C1 segment of cervical spinal cord (tissue), 14 donors: ENCODE data around the gene AIG1.
"Not testable (repeated sequence)": the region's sequence is repeated elsewhere in the genome, so short reads cannot be mapped to it uniquely, and the experiment has no call there.

Experiments used
- DNase-seq, 14 donors: peaks; one replicate each; lab custom pipeline; 2025; lab: John Stamatoyannopoulos, UW

Gene AIG1

DNA sequence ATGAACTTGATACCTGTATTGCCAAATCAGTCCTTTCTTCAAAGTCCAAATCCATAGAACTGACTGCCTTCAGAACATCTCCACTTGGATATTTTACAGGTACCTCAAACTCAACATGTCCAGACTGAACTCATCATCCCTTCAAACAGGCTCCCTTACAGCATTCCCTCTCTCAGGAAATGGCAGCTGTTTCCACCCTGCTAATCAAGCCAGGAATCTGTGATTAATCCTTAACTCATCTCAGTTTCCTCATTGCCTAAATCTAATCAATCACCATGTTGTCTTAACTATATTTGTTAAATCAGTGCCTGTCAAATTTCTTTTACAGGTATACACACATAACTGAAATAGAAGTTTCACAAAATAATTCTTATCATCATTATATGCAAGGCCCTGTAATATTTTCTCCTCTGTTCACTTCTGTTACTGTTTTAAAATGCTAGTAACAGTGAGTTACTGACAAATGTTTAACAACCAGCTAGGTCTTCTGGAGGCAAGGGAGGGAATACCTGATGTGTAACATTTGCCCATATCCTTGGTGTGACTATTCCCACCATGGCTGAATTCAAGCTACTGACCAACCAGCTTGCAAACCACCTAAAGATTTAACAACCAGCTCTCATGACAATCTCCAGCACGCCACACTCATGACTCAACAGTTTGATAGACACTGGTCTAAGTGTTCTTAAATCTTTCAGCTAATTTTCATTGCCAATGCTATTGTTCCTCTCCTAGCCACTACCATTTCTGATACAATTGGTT is 264.9 kb downstream of the AIG1 start:
- DNase-seq = no peak

DNA sequence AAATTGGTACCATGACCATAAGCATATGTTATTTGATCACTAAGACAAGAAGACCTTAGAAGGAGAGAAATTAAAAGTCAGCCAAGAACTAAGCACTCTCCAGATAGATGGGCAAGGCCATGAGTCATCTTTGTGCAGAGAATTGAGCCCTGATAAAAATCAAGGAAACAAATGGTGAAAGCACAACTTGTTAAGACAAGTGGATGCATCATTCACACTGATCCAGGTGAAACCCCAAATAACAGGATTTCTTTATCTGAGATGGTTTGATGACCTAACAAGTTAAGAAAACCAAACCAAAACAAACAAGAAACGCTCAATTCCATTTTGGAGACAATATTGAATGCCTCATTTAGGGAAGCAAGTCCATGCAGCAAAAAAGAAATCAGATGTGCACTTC is 268.2 kb downstream of the AIG1 start:
- DNase-seq = no peak

DNA sequence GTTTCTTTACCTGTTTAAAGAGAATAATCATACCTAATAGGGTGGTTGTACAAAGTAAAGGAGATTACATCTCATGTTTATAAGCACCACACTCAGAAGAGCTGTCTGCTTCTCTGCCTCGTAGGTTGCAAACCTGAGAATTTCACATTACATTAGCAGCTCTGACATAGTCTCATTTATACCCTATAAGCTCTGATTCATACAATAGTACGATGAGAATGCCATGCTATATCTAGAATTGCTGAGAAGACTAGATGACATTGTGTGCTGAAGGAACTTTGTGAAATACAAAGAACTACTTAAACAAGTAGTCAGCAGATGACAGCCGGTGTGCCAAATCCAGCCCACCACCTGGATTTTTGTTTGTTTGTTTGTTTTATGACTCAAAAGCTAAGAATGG is 268.6 kb downstream of the AIG1 start:
- DNase-seq = no peak

DNA sequence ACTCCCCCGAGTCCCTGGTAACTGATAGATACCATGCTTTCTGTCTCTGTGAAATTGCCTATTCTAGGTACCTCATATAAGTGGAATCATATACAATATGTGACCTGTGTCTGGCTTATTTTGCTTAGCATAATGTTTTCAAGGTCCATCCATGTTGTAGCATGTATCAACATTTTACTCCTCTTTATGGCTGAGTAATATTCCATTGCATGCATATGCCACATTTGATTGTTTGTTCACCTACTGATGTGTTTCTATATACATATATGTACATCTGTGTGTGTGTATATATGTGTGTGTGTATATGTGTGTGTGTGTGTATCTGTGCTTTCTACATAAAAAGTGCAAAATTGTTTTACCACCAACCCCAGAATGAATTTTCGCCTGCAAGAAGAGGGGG is 270.7 kb downstream of the AIG1 start:
- DNase-seq = no peak

DNA sequence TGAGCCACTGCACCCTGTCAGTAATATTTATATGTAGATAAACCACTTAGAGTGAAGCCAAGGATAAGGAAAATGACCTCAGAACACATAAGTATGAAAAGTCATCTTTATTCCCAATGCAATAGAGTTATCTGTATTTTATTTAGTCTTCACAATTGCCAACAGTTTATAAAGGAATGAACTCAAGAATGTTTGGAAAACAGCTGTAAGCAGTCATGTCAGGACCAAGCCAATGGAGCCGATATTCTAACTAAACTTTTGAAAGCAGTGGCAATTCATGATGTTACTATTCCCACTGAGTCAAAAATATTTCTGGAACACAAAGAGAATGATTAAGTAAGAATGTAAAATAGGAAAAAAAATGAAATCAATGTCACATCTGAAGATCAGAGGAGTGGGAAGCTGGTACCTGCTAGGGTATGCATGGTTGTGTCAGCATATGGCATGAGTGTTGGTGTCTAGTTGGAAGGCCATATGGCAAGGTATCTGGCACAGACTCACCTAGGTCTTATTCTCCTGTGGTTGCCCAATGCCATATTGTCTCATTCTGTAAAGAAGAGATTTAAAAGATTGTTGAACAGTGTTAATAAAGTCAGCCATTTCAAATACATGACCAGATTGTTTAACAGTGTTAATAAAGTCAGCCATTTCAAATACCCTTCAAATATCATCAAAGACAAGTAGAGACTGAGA is 271.6 kb downstream of the AIG1 start:
- DNase-seq = peak in 1 of 14 donors; percentile 61

DNA sequence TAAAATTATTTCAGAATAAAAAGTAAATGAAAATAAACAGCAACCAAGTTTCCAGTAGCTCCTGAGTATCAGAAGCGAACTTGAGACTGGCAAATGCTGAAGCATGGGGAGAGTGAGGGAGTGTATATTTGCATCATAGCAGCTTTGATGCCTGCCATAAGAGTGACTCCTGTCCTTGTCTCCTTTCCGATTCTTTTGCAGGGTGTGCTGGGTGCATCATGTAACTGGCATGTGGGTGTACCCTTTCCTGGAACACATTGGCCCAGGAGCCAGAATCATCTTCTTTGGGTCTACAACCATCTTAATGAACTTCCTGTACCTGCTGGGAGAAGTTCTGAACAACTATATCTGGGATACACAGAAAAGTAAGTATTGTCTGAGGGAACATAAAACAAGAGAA is 272.4 kb downstream of the AIG1 start:
- DNase-seq = no peak

DNA sequence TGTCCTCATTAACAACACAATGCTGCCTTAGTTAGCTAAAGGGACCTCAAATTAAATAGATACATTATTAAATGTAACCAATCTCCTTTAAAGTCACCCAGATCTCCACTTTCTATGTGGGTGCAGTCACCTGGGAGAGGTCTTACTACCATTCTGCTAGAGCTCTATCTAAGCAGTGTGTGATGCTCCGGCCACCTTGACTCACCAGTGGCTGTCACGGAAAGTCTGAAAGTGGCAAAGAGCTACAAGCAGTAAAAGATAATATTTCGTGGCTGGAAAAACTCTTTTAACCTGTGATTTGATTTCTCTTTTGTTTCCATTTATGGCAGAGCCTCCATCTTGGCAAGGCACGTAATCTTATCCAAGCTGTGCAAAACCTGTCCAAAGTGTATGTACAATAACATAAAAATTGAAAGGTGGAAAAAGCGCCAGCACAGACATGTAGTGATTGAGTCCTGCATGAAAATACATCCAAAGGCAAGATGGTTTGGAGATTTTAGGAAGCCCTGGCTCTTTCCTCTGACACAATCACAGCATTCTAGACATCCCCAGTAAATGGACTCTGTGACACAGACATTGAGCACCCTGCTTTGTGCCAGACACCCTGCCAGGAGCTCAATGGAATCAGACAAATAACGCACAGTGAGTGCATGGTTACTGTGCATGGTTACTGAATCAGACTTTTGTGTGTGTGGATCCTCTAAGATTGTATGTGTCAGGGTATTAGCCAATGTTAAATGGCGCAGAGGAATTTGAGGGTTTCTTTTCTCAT is 273.2 kb downstream of the AIG1 start:
- DNase-seq = peak in 3 of 14 donors; percentile 4 to 51 (median 11)

DNA sequence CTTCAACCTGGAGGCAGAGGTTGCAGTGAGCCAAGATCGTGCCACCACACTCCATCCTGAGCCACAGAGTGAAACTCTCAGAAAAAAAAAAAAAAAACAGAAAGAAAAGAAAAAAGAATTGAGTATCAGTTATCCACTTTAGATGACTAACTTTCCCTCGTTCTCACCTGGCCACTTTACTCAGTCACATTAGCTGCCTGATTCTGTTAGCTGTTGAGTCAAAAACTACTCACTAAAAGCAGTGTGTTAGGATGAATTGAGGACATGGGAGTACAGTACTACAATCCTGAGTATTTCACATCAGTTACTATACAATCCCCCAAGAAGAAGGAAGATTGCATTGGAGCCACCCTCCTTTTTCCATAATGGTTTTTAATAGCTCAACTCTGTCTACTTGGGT is 275.2 kb downstream of the AIG1 start:
- no peak for DNase-seq

DNA sequence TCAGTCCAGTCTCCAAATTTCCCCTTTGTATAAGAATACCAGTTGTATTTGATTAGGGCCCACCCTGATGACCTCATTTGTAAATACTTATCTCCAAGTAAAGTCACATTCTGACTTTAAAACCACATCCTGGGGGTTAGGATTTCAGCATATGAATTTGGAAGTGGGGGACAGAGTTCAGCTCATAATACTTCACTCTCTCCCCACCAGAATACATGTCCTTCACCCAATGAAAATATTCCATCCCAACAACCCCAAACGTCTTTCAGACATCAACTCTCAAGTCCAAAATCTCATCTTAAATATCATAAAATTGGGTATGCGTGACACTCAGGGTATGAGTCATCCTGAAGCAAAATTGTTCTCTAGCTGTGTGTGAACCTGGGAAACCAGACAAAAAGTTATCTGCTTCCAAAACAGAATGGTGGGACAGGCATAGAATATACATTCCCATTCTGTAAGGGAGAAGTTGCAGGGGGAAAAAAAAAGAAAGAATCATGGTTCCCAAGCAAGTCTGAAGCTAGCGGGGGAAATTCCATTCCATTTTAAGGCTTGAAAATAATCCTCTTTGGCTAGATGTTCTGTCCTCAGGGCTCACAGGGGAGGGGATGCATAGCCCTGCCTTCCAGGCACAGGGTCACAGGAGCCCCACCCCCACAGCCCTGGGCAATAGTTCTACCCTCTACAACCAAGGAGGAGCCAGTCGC is 275.9 kb downstream of the AIG1 start:
- DNase-seq = no peak

DNA sequence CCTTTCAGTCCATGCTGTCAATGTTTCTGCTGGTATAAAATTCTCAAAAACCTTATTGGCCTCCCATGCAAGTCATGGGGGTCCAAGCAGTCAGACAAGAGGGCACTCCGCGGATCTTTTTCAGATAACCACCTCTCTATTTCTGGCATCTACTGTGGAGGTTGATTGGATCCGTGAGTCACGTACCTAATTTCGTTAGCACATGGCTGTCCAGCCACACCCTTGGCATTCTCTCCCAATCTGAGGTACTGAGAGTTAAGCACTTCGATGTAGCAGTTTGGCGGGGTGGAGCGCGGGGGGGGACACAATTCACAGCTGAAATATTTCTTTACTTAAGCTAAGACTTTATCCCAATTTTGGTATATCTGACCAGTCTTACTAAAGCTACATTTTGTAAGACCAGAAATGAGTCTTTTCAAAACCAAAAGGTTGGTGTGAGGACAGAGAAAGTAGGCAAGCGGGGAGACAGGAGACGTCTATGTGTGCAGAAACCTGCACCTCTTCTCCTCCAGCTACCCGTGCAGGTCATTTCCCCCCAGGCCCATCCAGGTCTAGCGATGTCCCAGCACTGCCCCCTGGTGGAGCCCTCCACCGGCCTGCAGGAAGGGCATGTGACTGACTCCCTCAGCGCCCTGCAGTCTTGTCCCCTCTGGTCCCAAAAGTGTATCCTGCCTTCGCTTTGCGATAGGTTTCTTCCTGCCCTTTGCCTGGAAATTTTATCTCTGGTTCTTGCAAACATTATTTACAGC is 276.7 kb downstream of the AIG1 start:
- peak in 1 of 14 donors; percentile 6 for DNase-seq

DNA sequence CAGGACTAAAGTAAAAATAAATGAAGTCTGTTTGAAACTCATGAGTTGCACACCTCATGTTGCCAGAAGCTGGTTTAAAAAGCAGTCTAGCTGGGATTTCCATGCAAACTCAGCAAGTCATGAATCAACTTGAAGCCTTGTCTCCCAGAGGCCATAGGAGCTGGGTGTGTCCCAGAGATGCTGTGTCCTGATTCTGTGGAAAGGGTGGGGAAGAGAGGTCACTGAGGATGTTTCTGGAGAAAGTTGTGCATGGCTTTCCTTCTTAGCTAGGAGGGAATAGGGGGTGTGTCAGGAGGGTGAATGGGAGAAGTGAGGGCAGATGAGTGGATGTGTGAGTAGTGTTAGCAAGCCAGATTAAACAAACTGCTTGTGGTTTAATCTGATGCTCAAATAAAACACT is 278.5 kb downstream of the AIG1 start:
- no peak for DNase-seq

DNA sequence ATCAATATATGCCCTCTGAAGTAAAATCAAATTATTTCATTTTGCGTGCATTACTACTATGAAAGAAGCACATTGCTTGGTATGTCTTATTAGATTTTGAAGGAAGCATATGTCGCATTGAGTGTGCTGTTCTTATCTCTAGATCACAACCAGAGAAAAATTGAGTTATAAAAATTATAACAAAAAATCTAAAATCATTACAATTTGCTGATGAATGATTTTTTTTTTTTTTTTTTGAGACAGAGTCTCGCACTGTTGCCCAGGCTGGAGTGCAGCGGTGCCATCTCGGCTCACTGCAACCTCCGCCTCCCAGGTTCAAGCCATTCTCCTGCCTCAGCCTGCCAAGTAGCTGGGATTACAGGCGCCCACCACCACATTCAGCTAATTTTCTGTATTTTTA is 284.8 kb downstream of the AIG1 start:
- DNase-seq = not testable (repeated sequence)

DNA sequence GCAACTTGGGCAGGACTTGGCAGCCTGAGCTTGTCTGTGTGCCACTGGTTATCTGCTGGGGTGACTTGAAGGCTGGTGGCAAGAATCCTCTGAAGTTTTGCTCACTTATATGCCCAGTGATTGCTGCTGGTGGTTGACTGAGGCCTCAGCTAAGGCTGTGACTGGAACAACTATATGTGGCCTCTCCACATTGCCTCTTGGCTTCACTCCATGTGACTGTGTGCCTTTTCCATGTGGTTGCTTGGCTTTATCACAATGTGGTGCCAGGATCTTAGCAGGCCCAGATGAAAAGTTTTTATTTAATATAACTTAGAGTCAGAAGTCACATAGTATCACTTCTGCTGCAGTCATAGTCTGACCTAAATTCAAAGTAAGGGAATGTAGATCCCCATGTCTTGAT is 285.3 kb downstream of the AIG1 start:
- DNase-seq = no peak

DNA sequence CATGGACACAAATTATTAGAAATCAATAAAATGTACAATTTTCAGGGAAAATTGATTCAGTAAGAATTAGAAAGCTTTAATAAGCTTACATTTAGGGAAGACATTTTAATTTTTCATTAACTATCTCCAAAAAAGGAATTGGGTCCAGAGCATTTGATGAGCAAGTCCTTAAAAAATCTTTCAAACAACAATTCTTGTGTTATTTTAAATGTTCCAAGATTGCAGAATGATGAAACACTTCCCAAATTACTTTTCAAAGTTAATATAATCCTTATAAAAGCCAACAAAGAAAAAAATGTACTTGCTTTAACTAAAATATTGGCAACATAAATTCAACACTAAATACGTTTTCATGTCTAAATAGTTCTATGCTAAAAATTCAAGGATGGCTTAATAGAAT is 287.8 kb downstream of the AIG1 start:
- no peak for DNase-seq

DNA sequence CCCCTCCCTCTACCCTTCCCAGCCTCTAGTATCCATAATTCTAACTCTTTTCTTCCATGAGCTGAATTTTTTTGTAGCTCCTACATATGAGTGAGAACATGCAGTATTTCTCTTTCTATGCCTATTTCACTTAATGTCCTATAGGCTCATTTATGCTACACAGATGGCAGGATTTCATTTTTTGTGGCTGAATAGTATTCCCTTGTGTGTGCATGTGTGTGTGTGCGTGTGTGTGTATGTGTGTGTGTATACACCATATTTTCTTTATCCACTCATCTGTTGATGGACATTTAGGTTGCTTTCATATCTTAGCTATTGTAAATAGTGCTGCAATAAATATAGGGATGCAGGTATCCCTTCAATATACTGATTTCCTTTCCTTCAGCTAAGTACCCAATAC is 288.8 kb downstream of the AIG1 start:
- no peak for DNase-seq

DNA sequence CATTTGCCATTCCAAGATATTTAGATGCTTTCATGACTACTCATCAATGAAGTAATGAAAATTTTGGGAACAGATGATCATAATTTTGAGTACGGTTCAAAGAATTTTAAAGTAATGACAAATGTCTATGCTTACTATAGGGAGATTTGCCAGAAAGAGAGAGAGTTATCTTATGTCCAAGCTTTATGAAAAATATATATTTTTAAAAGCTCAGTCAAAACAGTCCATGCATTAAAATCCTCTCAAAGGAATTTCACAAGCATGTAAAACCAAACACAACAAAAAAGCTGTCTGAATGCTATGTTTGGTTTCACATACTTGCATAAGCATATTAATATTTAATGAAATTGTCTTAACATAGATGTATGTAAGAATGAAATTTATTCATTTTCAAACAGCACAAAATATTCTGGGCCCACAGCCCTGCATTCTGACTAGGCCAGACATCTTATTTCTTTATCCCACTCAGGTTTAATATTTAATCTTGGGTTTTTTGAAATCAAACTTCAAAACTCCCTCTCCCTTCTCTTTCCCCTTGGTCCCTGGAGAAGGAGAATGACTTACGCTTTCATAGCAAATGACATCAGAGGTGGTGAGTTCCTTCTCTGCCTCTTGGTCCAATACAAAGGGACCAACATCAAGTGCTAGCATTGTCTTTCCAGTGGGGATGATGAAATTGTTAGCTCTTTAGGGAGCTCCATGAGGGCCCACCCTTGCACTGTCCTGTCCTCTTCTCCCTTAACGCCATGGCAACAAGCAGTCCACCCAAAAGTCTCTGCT is 295.6 kb downstream of the AIG1 start:
- no peak for DNase-seq

DNA sequence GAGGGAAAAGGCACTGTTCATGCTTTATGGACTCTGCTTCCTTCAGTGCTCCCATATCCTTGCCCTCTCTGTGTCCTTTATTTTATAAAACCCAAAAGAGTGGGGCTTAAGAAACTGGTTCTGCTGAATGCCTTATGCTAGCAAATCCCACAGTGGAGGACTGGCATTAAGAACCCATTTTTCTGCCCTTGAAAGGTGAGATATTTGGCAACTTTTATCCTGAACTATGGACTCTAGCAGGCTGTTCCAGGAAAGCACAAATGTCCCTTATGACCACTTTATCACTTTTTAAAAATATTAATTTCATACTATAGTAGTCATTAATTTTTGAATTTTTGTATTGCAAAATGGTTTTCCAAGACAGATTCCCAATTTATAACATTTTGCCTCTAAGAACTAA is 296.5 kb downstream of the AIG1 start:
- DNase-seq = no peak

DNA sequence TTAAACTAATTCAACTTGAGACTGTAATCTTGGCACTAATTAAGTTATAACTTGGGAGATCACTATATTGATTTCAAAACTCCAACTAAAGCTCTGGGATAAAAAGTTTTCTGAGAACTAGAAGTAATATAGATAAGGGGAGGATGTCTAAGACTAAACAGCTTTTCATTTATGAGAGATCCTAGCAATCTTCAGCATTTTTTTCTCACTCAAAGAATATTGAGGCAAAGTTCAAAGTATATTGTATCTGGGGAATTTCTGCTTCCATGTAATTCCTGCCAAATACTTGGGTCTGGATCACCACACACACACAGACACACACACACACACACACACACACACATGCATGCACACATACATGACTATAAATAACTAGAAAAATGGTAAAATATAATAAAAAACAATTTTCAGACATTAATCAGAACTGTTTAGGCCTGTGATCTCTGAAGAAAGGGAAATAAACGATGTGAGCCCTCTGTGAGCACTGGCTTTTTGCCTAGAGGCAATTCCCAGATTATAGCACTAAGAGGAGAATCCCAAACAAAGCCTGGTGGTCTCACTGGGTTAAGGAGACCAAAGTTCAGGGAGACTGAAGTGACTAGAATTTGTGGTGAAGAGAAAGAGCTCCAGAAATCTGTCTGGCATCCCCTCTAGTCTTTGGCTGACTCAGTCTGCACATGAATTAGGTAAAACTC is 297.0 kb downstream of the AIG1 start:
- DNase-seq = no peak

DNA sequence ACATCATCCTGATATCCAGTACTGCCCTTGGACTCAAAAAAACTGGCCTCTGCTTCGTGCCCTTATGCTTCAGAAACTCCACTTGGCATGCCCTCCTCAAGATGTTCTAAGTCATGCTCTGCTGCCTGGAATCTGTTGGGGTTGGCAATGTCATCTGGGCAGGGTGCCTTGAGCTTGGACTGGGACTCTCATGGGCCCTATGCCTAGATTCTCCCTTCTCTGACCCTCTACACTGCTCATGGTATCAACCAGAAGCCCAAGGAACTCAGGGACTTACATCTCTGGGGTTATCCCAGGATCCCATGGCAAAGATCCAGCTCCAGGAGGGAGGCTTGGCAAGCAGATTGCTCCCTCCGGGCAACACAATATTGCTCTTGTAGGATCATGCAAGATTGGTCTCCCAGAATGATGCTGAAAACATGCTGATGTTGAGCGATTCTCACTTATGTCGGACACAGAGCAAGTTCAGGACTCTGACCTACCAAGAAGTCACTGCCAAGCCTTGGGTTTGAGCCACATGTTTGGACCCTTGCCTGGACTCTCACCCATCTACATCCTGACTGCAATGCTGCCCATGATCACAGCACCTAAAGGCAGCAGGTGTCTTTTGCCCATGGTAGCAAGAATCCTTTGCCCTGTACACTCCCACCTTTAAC is 301.0 kb downstream of the AIG1 start:
- peak in 6 of 14 donors; percentile 2 to 43 (median 20) for DNase-seq
